Uterus (tissue), 4 donors: Measurements from ENCODE around the gene CMTM1. TPM values are rescaled to one million over a fixed set of nuclear protein-coding genes. Genes with fewer than 3 reads are reported as not detected.

ENCODE experiments used
- DNase-seq, 2 donors: peaks; one replicate each; pipeline ENCODE4 v3.0.0-alpha.2; 2019 to 2020
- H3K27ac ChIP-seq, 2 donors: fragments of 200-600 bp; sonication (generic); 1 replicate in 1 of 2; 2 replicates in 1 of 2; pipeline ENCODE4 v1.5.1; 2016 to 2018
- H3K27me3 ChIP-seq, 2 donors: fragments of 200-600 bp; sonication (generic); one replicate each; pipeline ENCODE4 v1.5.1; 2018 to 2019; ENCODE audit warnings: control low read depth in 1 of 2
- H3K36me3 ChIP-seq, 2 donors: fragments of 200-600 bp; sonication (generic); one replicate each; pipeline ENCODE4 v1.5.1; 2019; ENCODE audit warnings: control low read depth in 1 of 2
- H3K4me1 ChIP-seq, 2 donors: fragments of 200-600 bp; sonication (generic); one replicate each; pipeline ENCODE4 v1.5.1; 2018 to 2019; ENCODE audit warnings: control low read depth in 1 of 2
- H3K4me3 ChIP-seq, 2 donors: fragments of 200-600 bp; sonication (generic); 1 replicate in 1 of 2; 2 replicates in 1 of 2; pipeline ENCODE4 v1.5.1; 2018 to 2019; ENCODE audit warnings: mild to moderate bottlenecking in 1 of 2
- H3K9me3 ChIP-seq, 2 donors: fragments of 200-600 bp; sonication (generic); one replicate each; pipeline ENCODE4 v1.5.1; 2019; ENCODE audit warnings: control low read depth in 1 of 2
- CTCF ChIP-seq, 4 experiments: fragments of 200-600 bp in 2 of 4; fragments of 450-650 bp in 2 of 4; sonication (generic) in 2 of 4; IDR thresholded peaks; one replicate each; pipeline ENCODE4 v1.5.1; 2016 to 2019; ENCODE audit warnings: antibody characterized with exemption in 4 of 4, mild to moderate bottlenecking in 2 of 4, moderate library complexity in 1 of 4
- POLR2A ChIP-seq, 2 donors: fragments of 450-650 bp; IDR thresholded peaks; one replicate each; pipeline ENCODE4 v1.6.1; 2016; ENCODE audit warnings: antibody characterized with exemption in 2 of 2, mild to moderate bottlenecking in 1 of 2, moderate library complexity in 1 of 2
- intact Hi-C: fragments of 100-400 bp; cut with DNase I; formaldehyde crosslinking; loops from one replicate; pipeline ENCODE4 v1.15.1; 2023; ENCODE audit warnings: low total_unique reads
- total RNA-seq, 4 donors: library from RNA; depleted of rRNA in 3 of 4; stranded (reverse); fragments of >200 nt in 3 of 4; gene quantifications; one replicate each; pipeline versions ENCODE4 v1.1.0 to v1.2.4, GENCODE V29; 2014 to 2023
- donor health status: DM: yes; HTN: yes; CAD: no.

CMTM1 gene
- total RNA-seq, 4 donors from 2014 or later: 5.0 to 5.3 TPM; not detected in 2

GRCh38 chr16:66603537-66604375 is 37.5 kb downstream of the CMTM1 start:
- H3K27ac ChIP-seq: peak overlapping the region; percentile 94 to 96
- H3K4me1 ChIP-seq: no peaks in the 10 kb centered on the region
- peak overlapping the region; percentile 67 to 80 for H3K4me3 ChIP-seq
- no peaks in the 10 kb centered on the region for H3K27me3 ChIP-seq
- TF ChIP-seq POLR2A (IDR thresholded peaks at IDR 0.05): no peak
- no peak for TF ChIP-seq CTCF (IDR thresholded peaks at IDR 0.05)
- peak; percentile 64 to 73 for DNase-seq
- no peaks in the 10 kb centered on the region for H3K36me3 ChIP-seq
- intact Hi-C loops: loop anchor here (10.0 kb wide), 1 partner anchor 199 kb away; no protein-coding TSS in a partner anchor
- H3K9me3 ChIP-seq: no peaks in the 10 kb centered on the region

GRCh38 chr16:66604376-66605176 is 38.3 kb downstream of the CMTM1 start, which contains the start of gene CMTM3:
Gene CMTM3 (plus strand): TSS chr16:66604704. CDS start chr16:66604806, 102 bp downstream.
- peak; percentile 63 to 73 for DNase-seq
- peak; percentile 66 to 87 (median 82) for TF ChIP-seq CTCF (IDR thresholded peaks at IDR 0.05)
- TF ChIP-seq POLR2A (IDR thresholded peaks at IDR 0.05): peak in 1 of 2 donors; percentile 18
- Histone ChIP-seq H3K27ac (peak within 1 kb of the TSS; percentile 94 to 96), H3K4me1 (no peaks in the 10 kb centered on the region), H3K27me3 (no peaks in the 10 kb centered on the region), H3K9me3 (no peaks in the 10 kb centered on the region), H3K4me3 (peak within 1 kb of the TSS; percentile 67 to 80), H3K36me3 (no peaks in the 10 kb centered on the region)
- intact Hi-C loops: loop anchor here (10.0 kb wide), 1 partner anchor 200 kb away; no protein-coding TSS in a partner anchor

GRCh38 chr16:66605177-66605978 is 39.1 kb downstream of the CMTM1 start:
- Histone ChIP-seq H3K27me3 (no peaks in the 10 kb centered on the region), H3K27ac (peak overlapping the region; percentile 94 to 96), H3K36me3 (no peaks in the 10 kb centered on the region), H3K9me3 (no peaks in the 10 kb centered on the region), H3K4me1 (no peaks in the 10 kb centered on the region), H3K4me3 (peak overlapping the region; percentile 67 to 80)
- DNase-seq: peak; percentile 67 to 69
- intact Hi-C loops: loop anchor here (10.0 kb wide), 1 partner anchor 201 kb away; no protein-coding TSS in a partner anchor
- TF ChIP-seq POLR2A (IDR thresholded peaks at IDR 0.05): no peak
- TF ChIP-seq CTCF (IDR thresholded peaks at IDR 0.05): no peak

GRCh38 chr16:66605979-66606751 is 39.9 kb downstream of the CMTM1 start:
- no peaks in the 10 kb centered on the region for H3K27me3 ChIP-seq
- peak overlapping the region in 1 of 2 donors; percentile 67 for H3K4me3 ChIP-seq
- no peaks in the 10 kb centered on the region for H3K9me3 ChIP-seq
- H3K36me3 ChIP-seq: no peaks in the 10 kb centered on the region
- DNase-seq: no peak
- H3K27ac ChIP-seq: peak overlapping the region; percentile 94 to 96
- no peak for TF ChIP-seq POLR2A (IDR thresholded peaks at IDR 0.05)
- intact Hi-C loops: loop anchor here (10.0 kb wide), 1 partner anchor 201 kb away; no protein-coding TSS in a partner anchor
- H3K4me1 ChIP-seq: no peaks in the 10 kb centered on the region
